Fibroblast of skin of right quadriceps (primary cell): ENCODE results near the gene MAPRE3.
"Not testable (repeated sequence)": the region's sequence is repeated elsewhere in the genome, so short reads cannot be mapped to it uniquely, and the experiment has no call there.

ENCODE experiments used
- DNase-seq: peaks from one replicate; pipeline ENCODE4 v3.0.0-alpha.2; 2013

Gene MAPRE3

GRCh38 chr2:26970244-26970927 is at the start of gene MAPRE3:
TSS of gene MAPRE3 (plus strand) at chr2:26970637. CDS start at chr2:27022219, 51,582 bp downstream.
- DNase-seq: peak; percentile 50

GRCh38 chr2:26921323-26921722 is 49.1 kb upstream of the MAPRE3 start:
- no peak for DNase-seq

GRCh38 chr2:26922405-26923188 is 47.8 kb upstream of the MAPRE3 start:
- DNase-seq: peak; percentile 19

GRCh38 chr2:26923189-26923466 is 47.3 kb upstream of the MAPRE3 start:
- DNase-seq: not testable (repeated sequence)

GRCh38 chr2:26924731-26925099 is 45.7 kb upstream of the MAPRE3 start:
- DNase-seq: no peak

- peak; percentile 24 for DNase-seq
These were observed 45.2 kb upstream of the MAPRE3 start for GRCh38 chr2:26925100-26925791.

DNA sequence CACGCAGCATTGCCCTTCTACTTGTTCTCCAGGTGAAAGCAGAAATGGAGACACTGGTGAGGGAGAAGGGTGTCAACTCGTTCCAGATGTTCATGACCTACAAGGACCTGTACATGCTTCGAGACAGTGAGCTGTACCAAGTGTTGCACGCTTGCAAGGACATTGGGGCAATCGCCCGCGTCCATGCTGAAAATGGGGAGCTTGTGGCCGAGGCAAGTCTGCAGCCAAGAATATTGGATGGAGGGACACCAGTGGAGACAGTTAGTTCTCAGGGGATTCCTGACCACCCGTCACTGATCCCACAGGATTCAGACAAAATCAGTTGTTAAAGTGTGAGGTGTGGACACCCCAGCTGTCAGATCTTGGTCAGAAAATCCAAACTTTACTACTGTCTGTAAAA is 43.2 kb upstream of the MAPRE3 start:
- DNase-seq: no peak

GRCh38 chr2:26932974-26933373 is 37.5 kb upstream of the MAPRE3 start:
- DNase-seq: no peak

DNA sequence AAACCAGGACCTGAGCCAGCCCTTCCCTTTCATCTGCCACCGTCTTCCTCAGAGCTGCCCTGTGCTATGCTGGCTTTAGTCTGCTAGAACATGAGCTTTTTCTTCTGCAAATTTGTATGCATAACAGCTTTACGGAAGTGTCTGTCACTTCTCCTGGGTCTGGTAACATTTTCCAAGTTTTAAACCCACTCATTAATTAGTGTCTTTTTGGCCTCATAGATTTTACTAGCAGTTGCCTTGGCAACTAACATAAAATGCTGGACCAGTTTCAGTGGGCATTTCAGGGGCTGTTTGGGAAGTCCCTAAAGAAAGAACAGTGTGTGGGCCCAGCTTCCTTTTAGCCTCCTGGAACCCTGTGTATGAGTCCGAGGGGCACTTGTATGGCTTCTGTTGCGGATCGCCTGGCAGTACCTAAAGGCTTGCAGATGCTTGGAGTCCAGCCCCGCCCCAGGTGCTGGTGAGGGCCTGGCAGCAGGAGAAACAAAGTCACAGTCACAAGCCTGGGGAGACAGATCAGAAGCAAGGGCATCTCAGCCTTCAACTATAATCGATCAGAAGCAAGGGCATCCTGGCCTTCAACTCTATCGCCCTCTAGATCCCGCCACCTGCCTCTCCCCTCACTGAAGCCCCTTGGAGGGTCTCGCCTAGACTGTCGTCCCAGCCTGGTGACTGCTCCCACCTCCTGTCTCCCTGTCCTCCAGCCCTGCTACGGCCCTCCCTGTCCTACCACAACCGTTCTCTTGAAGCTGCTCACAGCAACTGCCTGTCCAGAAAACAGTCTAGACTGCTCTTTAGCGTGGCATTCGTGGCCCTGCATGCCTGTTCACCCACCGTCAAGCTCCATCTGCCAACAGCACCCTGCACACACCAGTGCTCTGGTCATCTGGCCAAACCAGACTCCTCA is 36.8 kb upstream of the MAPRE3 start:
- DNase-seq: no peak

- no peak for DNase-seq
These were observed 36.1 kb upstream of the MAPRE3 start for GRCh38 chr2:26934335-26934724.

DNA sequence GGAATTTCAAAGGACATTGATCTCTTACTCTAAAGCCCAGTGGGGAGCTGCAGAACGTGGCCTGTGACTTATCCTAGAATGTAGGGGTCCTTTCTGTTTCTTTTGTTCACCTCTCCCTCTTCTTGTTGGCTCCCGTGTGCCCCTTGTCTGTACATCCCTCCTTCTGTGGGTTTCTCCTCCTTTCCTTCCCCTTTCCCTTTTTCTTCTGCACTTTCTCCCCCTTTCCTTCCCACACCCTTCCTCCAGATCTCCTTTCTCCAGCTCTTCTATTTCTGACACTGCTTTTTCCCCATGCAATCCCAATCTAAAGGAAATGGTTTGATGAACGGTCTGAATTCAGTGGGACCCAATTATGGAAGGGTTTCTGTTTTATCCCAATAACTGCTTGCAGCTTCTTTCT is 35.5 kb upstream of the MAPRE3 start:
- DNase-seq: no peak

- DNase-seq: no peak
These were observed 33.6 kb upstream of the MAPRE3 start for GRCh38 chr2:26936855-26937254.

DNA sequence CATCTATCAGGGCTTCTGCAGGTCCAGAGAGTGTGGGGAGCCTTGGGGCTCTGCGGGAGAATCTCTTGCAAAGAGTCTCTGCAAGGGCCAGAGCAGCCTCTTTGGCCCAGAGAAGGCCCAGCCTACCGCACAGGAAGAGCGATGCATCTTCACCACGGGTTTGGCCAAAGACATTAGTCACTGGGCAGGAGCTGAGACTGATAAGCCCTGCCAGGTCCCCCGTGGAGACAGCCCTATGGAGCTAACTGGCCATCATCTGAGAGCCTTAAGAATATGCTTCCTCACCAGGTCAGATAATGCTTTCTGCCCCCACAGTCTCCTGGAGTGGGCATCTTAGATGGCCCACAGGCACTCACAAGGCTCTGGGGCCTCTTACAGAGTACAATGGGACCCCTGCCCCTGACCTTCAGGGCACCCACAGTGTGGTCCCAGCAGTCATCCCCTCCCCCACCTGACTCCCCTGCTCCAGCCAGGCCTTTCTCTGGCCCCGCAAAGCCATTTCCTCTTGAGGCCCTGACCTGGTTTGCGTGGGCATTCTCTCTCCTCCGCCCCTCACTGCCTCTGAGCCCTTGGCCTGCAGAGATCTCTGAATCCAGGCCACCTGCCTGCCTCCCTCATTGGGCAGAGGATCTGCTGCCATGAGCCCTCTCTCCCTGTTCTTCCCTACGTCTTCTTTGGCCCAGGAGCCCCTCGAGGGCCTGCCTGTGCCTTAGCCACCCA is 31.9 kb upstream of the MAPRE3 start:
- no peak for DNase-seq

DNA sequence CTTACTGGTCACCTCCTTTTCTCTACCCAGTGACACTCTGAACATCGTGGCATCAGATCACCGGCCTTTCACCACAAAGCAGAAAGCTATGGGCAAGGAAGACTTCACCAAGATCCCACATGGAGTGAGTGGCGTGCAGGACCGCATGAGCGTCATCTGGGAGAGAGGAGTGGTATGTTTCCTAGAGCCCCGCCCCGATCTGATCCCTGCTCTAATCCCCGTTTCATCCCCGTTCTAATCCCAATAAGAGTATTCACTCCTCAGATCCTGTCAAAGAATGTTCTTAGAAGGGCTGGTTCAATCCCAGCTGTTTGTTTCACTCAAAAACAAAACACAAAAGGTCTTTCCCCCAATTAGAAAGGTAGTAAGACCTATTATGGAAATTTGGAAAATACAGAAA is 30.4 kb upstream of the MAPRE3 start:
- DNase-seq: no peak

GRCh38 chr2:26941486-26941885 is 29.0 kb upstream of the MAPRE3 start:
- no peak for DNase-seq

- DNase-seq: peak; percentile 32
These were observed 27.7 kb upstream of the MAPRE3 start for GRCh38 chr2:26942543-26943295.

GRCh38 chr2:26945991-26946750 is 24.3 kb upstream of the MAPRE3 start:
- DNase-seq: no peak

- peak; percentile 19 for DNase-seq
These were observed 23.3 kb upstream of the MAPRE3 start for GRCh38 chr2:26946841-26947784.

DNA sequence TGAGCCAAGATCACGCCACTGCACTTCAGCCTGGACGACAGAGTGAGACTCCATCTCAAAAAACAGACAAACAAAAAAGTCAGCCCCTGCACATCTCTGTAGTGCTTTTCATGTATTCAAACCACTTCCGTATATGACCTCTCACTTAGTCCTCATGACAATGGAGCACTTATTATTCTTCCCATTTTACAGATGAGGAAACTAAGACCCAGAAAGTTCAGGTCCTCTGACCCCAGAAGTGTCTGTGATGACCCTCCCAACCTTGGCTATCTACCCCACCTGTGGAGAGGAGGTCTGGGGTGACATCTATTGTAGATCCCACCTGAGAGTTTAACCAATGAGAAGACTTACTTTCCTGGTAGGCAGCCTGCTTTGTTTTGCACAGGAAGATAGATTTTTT is 21.6 kb upstream of the MAPRE3 start:
- DNase-seq: no peak

- DNase-seq: no peak
These were observed 20.2 kb upstream of the MAPRE3 start for GRCh38 chr2:26950246-26950645.
